ENCODE results near the gene ANK2. TPM values are rescaled to one million over a fixed set of nuclear protein-coding genes. Genes with fewer than 3 reads are reported as not detected.

Gene ANK2
- total and polyA plus RNA-seq, 2 experiments from 2014 or later, result 7.7 to 40.4 TPM

DNA sequence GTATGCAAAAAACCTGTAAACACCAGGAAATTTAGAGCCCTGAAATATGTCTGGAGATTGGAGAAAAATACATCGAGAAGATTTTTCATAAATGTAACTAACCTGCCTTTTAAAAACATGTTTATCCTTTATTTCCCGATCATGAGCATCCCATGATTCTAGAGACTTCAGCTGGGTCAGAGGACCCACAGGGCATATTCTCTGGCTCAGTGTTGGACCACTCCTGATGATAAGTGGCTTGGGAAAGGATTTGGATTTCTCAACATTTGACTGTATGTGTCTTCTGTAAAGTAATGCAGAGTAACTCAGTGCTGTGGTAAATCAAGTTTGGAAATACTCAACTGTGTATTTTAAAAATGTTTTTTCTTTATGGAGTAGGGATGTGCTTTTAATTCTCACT lies 40.0 kb upstream of the ANK2 start:
- no peaks in the 10 kb centered on the region for H3K27me3 Mint-ChIP-seq (ENCODE audit: insufficient read depth, low read depth, poor library complexity)
- H3K4me1 Mint-ChIP-seq, result peaks cover 3% of the 10 kb centered on the region; the same call in 1 of the 3 replicates
- H3K27ac Mint-ChIP-seq, result 0 out of 2 replicates have a peak overlapping the region, but pooled peaks have one; percentile 47
- no peaks in the 10 kb centered on the region for H3K27me3 ChIP-seq (ENCODE audit: insufficient read depth)
- no peaks in the 10 kb centered on the region for H3K4me1 ChIP-seq (ENCODE audit: insufficient read depth)
- no peaks in the 10 kb centered on the region for H3K79me2 ChIP-seq (replicated peaks; ENCODE audit: insufficient read depth)
- H3K36me3 Mint-ChIP-seq (ENCODE audit: low read depth), result no peaks in the 10 kb centered on the region
- no peak overlapping the region for H3K4me3 Mint-ChIP-seq
- no peak overlapping the region for H3K4me3 ChIP-seq
- H4K20me1 ChIP-seq (replicated peaks; ENCODE audit: insufficient read depth), result no peaks in the 10 kb centered on the region
- no peaks in the 10 kb centered on the region for H3K36me3 ChIP-seq (ENCODE audit: insufficient read depth)
- no peak overlapping the region for H2AFZ ChIP-seq
- no peak overlapping the region for H3K27ac ChIP-seq (ENCODE audit: low read depth)
- ATAC-seq (no peak), DNase-seq (ENCODE audit: low spot score) (no peak)
- no peaks in the 10 kb centered on the region for H3K9me3 Mint-ChIP-seq
- H3K9me2 ChIP-seq (ENCODE audit: insufficient read depth), result no peaks in the 10 kb centered on the region
- TF ChIP-seq, protein P1, sequence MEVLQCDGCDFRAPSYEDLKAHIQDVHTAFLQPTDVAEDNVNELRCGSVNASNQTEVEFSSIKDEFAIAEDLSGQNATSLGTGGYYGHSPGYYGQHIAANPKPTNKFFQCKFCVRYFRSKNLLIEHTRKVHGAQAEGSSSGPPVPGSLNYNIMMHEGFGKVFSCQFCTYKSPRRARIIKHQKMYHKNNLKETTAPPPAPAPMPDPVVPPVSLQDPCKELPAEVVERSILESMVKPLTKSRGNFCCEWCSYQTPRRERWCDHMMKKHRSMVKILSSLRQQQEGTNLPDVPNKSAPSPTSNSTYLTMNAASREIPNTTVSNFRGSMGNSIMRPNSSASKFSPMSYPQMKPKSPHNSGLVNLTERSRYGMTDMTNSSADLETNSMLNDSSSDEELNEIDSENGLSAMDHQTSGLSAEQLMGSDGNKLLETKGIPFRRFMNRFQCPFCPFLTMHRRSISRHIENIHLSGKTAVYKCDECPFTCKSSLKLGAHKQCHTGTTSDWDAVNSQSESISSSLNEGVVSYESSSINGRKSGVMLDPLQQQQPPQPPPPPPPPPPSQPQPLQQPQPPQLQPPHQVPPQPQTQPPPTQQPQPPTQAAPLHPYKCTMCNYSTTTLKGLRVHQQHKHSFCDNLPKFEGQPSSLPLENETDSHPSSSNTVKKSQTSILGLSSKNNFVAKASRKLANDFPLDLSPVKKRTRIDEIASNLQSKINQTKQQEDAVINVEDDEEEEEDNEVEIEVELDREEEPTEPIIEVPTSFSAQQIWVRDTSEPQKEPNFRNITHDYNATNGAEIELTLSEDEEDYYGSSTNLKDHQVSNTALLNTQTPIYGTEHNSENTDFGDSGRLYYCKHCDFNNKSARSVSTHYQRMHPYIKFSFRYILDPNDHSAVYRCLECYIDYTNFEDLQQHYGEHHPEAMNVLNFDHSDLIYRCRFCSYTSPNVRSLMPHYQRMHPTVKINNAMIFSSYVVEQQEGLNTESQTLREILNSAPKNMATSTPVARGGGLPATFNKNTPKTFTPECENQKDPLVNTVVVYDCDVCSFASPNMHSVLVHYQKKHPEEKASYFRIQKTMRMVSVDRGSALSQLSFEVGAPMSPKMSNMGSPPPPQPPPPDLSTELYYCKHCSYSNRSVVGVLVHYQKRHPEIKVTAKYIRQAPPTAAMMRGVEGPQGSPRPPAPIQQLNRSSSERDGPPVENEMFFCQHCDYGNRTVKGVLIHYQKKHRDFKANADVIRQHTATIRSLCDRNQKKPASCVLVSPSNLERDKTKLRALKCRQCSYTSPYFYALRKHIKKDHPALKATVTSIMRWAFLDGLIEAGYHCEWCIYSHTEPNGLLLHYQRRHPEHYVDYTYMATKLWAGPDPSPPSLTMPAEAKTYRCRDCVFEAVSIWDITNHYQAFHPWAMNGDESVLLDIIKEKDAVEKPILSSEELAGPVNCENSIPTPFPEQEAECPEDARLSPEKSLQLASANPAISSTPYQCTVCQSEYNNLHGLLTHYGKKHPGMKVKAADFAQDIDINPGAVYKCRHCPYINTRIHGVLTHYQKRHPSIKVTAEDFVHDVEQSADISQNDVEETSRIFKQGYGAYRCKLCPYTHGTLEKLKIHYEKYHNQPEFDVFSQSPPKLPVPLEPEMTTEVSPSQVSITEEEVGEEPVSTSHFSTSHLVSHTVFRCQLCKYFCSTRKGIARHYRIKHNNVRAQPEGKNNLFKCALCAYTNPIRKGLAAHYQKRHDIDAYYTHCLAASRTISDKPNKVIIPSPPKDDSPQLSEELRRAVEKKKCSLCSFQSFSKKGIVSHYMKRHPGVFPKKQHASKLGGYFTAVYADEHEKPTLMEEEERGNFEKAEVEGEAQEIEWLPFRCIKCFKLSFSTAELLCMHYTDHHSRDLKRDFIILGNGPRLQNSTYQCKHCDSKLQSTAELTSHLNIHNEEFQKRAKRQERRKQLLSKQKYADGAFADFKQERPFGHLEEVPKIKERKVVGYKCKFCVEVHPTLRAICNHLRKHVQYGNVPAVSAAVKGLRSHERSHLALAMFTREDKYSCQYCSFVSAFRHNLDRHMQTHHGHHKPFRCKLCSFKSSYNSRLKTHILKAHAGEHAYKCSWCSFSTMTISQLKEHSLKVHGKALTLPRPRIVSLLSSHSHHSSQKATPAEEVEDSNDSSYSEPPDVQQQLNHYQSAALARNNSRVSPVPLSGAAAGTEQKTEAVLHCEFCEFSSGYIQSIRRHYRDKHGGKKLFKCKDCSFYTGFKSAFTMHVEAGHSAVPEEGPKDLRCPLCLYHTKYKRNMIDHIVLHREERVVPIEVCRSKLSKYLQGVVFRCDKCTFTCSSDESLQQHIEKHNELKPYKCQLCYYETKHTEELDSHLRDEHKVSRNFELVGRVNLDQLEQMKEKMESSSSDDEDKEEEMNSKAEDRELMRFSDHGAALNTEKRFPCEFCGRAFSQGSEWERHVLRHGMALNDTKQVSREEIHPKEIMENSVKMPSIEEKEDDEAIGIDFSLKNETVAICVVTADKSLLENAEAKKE (CRISPR knock-in tag; IDR thresholded peaks at IDR 0.05), result no peak
- no peak overlapping the region for H3K4me2 ChIP-seq
- 0 out of 2 replicates have a peak, but pooled peaks cover 3% of the 10 kb centered on the region for H3F3A ChIP-seq (replicated peaks; ENCODE audit: low read depth)

DNA sequence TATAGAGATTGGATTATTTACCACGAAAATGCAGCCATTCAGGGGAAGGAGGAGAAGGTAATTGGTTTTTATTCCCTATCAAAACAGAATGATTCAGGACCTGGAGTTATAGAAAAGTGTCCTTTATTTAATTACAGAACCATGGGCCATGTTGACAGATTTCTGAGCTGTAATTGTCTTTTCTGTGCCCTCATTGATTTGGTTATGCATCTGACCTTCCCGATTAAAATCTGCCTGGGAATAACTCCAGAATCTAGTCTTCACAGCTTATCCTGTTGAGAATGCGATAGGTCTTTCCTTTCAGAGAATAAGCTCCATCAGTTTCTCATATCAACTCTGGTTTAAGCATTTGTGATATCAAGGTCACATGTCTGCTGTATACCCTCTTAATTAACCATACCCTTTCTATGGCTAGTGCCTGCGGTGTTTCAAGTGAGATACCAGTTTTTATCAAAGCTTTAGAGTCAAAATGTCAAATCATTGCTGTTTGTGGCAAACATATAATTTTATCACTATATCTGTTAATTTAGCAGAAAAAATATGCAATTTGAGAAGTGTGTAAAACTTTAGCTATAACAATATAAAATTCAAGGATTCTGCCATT lies 37.2 kb upstream of the ANK2 start:
- Mint-ChIP-seq H3K4me3 (no peak overlapping the region), H3K36me3 (ENCODE audit: low read depth) (no peaks in the 10 kb centered on the region), H3K4me1 (peaks cover 5% of the 10 kb centered on the region; the same call in 1 of the 3 replicates), H3K27me3 (ENCODE audit: insufficient read depth, low read depth, poor library complexity) (no peaks in the 10 kb centered on the region), H3K9me3 (no peaks in the 10 kb centered on the region), H3K27ac (no peak overlapping the region)
- ATAC-seq, result no peak
- H3F3A ChIP-seq (replicated peaks; ENCODE audit: low read depth), result 0 out of 2 replicates have a peak, but pooled peaks cover 3% of the 10 kb centered on the region
- no peak overlapping the region for H2AFZ ChIP-seq
- no peaks in the 10 kb centered on the region for H3K79me2 ChIP-seq (replicated peaks; ENCODE audit: insufficient read depth)
- no peaks in the 10 kb centered on the region for H3K27me3 ChIP-seq (ENCODE audit: insufficient read depth)
- TF ChIP-seq CREB1 (CRISPR knock-in tag; IDR thresholded peaks at IDR 0.05; ENCODE audit: low read depth) (no peak), JUNB (IDR thresholded peaks at IDR 0.05; ENCODE audit: unreplicated experiment) (no peak), EZH2phosphoT487 (IDR thresholded peaks at IDR 0.05; ENCODE audit: unreplicated experiment) (no peak)
- DNase-seq (ENCODE audit: low spot score), result no peak
- no peak overlapping the region for H3K4me2 ChIP-seq
- no peak overlapping the region for H3K27ac ChIP-seq (ENCODE audit: low read depth)
- H3K36me3 ChIP-seq (ENCODE audit: insufficient read depth), result no peaks in the 10 kb centered on the region
- no peaks in the 10 kb centered on the region for H3K9me2 ChIP-seq (ENCODE audit: insufficient read depth)
- H3K4me3 ChIP-seq, result no peak overlapping the region
- no peaks in the 10 kb centered on the region for H3K4me1 ChIP-seq (ENCODE audit: insufficient read depth)
- no peaks in the 10 kb centered on the region for H4K20me1 ChIP-seq (replicated peaks; ENCODE audit: insufficient read depth)
